ENCODE measurements around the gene MTM1. TPM values are rescaled to one million over a fixed set of nuclear protein-coding genes. Genes with fewer than 3 reads are reported as not detected.

MTM1 gene
- total and polyA plus RNA-seq, 8 donors: 11.0 to 21.9 (median 13.6) TPM

DNA sequence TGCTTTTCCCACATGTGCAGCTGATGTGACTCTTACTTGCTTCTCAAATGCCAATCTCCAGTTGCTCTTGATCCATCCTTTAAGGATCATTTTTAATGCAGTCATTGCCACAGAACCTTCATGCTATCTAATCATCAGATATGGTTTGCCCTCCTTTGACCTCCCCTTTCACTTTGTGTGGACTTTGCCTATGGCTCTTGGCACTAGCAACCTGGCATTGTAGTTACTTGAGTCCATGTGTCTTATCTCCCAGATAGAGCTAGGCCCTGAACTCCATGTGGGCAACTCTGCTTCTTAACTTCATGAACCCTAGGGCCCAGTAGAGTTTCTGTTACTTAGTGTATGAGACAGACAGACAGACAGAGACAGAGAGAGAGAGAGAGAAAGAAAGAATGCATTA is 41.6 kb downstream of the MTM1 start:
- Histone ChIP-seq H3K36me3 (peaks cover 0 to 7% of the 10 kb centered on the region in 2 donors), H3K27me3 (no peaks in the 10 kb centered on the region), H3K4me3 (no peak overlapping the region), H3K9me3 (no peaks in the 10 kb centered on the region), H3K4me1 (no peaks in the 10 kb centered on the region), H3K27ac (no peak overlapping the region)
- intact Hi-C loops (cut with DNase I): no loop called here
- no peak for ATAC-seq
- TF ChIP-seq, protein P1, sequence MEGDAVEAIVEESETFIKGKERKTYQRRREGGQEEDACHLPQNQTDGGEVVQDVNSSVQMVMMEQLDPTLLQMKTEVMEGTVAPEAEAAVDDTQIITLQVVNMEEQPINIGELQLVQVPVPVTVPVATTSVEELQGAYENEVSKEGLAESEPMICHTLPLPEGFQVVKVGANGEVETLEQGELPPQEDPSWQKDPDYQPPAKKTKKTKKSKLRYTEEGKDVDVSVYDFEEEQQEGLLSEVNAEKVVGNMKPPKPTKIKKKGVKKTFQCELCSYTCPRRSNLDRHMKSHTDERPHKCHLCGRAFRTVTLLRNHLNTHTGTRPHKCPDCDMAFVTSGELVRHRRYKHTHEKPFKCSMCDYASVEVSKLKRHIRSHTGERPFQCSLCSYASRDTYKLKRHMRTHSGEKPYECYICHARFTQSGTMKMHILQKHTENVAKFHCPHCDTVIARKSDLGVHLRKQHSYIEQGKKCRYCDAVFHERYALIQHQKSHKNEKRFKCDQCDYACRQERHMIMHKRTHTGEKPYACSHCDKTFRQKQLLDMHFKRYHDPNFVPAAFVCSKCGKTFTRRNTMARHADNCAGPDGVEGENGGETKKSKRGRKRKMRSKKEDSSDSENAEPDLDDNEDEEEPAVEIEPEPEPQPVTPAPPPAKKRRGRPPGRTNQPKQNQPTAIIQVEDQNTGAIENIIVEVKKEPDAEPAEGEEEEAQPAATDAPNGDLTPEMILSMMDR (IDR thresholded peaks at IDR 0.05): no peak
- DNase-seq: no peak

DNA sequence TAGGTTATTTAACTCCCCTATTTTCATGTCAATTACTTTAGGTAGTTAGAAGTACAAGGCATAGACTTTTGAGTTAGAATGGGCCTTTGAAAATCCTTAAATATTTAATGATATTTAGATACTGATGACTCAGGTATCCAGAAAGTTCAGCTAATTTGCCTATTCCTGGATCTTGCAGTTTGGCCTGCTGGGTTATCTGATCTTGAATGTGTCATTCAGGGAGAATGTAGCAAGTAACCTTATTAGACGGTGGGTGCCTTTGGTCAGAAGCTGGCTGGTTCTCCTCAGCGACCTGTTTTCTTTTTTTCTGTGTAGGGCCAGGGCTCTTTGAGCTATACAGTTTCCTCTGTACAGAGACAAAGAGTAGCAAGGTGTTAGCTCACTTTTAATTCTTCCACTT is 42.0 kb downstream of the MTM1 start:
- ATAC-seq (no peak), DNase-seq (no peak)
- Histone ChIP-seq H3K27ac (no peak overlapping the region), H3K36me3 (peaks cover 0 to 10% of the 10 kb centered on the region in 2 donors), H3K4me3 (no peak overlapping the region), H3K4me1 (no peaks in the 10 kb centered on the region), H3K9me3 (no peaks in the 10 kb centered on the region), H3K27me3 (no peaks in the 10 kb centered on the region)
- TF ChIP-seq, protein P1 (IDR thresholded peaks at IDR 0.05): no peak
- intact Hi-C loops (cut with DNase I): no loop called here

DNA sequence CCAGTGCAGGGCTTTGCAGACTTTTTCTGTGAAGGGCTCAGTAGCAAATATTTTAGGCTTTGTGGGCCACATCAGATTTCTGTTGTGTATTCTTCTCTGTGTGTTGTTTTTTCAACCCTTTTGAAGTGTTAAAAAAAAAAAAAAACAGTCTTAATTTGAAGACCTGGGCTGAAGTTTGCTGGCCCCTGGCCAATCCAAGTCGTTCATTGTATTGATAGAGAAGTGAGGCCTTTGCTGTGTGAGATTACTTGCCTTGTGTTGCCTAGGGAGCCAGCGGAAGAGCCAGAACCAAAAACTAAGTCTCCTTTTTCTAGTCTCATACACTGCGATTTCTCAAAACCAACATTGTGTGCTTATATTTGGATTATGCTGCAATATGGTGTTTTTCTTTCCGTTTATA is 46.9 kb downstream of the MTM1 start:
- ATAC-seq (no peak), DNase-seq (no peak)
- peaks cover 0 to 28% of the 10 kb centered on the region in 2 donors for H3K36me3 ChIP-seq
- no peaks in the 10 kb centered on the region for H3K27me3 ChIP-seq
- H3K4me1 ChIP-seq: no peaks in the 10 kb centered on the region
- H3K27ac ChIP-seq: no peak overlapping the region
- intact Hi-C loops (cut with DNase I): no loop called here
- TF ChIP-seq, protein P1 (IDR thresholded peaks at IDR 0.05): no peak
- H3K4me3 ChIP-seq: no peak overlapping the region
- no peaks in the 10 kb centered on the region for H3K9me3 ChIP-seq

DNA sequence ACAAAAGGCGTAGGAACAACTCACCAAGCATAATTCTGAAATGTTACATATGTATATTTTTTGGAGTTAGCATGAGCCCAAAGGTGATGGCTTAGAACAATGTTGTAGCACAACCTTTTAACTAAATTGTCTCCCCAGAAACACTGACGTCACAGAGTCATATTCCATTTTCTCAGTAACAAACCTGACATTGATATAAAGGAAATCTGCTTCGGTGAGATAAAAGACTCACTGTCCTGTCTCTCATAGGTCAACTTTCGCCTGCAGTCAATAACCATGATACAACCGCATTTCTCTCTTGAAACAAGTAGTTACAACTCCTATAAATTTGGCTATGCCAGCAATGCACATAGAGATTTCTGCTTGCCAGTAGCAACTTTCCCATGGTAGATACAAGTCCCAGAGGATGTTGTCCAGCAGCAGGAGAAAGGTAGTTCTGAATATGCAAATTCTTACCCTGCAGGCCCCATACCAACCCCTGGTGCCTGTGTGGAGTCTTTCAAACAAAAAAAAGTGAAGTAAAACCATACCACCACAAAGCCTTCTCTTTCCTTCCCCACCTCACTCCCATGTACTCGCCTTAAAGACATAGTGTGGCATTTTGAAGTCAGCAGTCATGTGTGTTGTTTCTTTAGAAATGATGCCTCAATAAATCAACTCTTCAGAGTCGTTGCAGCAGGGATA is 47.9 kb downstream of the MTM1 start:
- intact Hi-C loops (cut with DNase I): no loop called here
- H3K27me3 ChIP-seq: no peaks in the 10 kb centered on the region
- H3K27ac ChIP-seq: no peak overlapping the region
- no peaks in the 10 kb centered on the region for H3K4me1 ChIP-seq
- peaks cover 0 to 33% of the 10 kb centered on the region in 2 donors for H3K36me3 ChIP-seq
- no peaks in the 10 kb centered on the region for H3K9me3 ChIP-seq
- H3K4me3 ChIP-seq: no peak overlapping the region
- DNase-seq (no peak), ATAC-seq (no peak)
- TF ChIP-seq, protein P1 (IDR thresholded peaks at IDR 0.05): no peak

DNA sequence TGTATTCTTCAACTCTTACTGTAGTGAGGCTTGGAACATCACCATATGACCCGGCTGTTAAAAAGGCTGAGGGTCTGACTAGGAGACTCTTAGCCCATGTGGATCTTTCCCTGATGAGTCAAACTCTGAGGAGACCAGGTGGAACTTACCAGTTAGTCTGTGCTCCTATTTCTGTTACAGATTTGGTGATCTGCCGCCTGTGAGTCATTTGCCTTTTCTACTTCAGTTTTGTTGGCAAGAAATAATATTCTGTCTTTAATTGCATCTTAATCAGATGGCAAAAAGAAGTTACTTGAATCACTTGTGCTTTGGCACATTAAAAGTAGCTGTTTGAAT is 48.4 kb downstream of the MTM1 start:
- ATAC-seq (no peak), DNase-seq (no peak)
- H3K27me3 ChIP-seq: no peaks in the 10 kb centered on the region
- intact Hi-C loops (cut with DNase I): no loop called here
- H3K27ac ChIP-seq: no peak overlapping the region
- peaks cover 0 to 33% of the 10 kb centered on the region in 2 donors for H3K36me3 ChIP-seq
- H3K9me3 ChIP-seq: no peaks in the 10 kb centered on the region
- no peaks in the 10 kb centered on the region for H3K4me1 ChIP-seq
- H3K4me3 ChIP-seq: no peak overlapping the region
- TF ChIP-seq, protein P1 (IDR thresholded peaks at IDR 0.05): no peak
